ENCODE measurements around the gene ASB7. TPM values are rescaled to one million over a fixed set of nuclear protein-coding genes. Genes with fewer than 3 reads are reported as not detected.

ASB7 gene
- total and polyA plus RNA-seq, 12 donors, result 2.7 to 25.2 (median 11.1) TPM

DNA sequence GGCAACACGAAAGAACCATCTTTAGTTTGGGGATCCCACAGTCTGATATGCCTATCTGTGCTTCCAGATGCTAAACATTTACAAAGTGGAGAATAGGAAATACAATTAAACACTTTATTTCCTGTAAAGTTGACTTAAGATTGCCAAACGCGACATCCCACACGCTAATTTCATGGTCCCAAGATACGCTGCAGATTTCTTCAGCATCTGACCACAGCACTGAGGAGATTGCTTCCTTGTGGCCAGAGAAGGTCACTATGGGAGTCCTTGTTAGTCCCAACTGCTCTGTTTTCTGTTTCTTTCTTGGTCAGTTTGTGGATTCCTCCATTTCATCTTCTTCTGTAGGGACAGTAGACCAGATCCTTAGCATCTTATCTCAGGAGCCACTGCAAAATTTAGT, 43.3 kb downstream of the ASB7 start:
- Histone ChIP-seq H3K4me1 (replicated peaks in 1 of 2) (no peaks in the 10 kb centered on the region), H3K27me3 (no peaks in the 10 kb centered on the region), H3K27ac (no peak overlapping the region), H3K9me3 (replicated peaks in 1 of 3) (no peaks in the 10 kb centered on the region), H3K36me3 (replicated peaks in 1 of 2) (no peaks in the 10 kb centered on the region), H3K4me3 (no peak overlapping the region)
- TF ChIP-seq, protein P1, sequence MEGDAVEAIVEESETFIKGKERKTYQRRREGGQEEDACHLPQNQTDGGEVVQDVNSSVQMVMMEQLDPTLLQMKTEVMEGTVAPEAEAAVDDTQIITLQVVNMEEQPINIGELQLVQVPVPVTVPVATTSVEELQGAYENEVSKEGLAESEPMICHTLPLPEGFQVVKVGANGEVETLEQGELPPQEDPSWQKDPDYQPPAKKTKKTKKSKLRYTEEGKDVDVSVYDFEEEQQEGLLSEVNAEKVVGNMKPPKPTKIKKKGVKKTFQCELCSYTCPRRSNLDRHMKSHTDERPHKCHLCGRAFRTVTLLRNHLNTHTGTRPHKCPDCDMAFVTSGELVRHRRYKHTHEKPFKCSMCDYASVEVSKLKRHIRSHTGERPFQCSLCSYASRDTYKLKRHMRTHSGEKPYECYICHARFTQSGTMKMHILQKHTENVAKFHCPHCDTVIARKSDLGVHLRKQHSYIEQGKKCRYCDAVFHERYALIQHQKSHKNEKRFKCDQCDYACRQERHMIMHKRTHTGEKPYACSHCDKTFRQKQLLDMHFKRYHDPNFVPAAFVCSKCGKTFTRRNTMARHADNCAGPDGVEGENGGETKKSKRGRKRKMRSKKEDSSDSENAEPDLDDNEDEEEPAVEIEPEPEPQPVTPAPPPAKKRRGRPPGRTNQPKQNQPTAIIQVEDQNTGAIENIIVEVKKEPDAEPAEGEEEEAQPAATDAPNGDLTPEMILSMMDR (IDR thresholded peaks at IDR 0.05), result no peak
- no peak for TF ChIP-seq POLR2A (IDR thresholded peaks at IDR 0.05)
- no peak for DNase-seq
- WGBS, 4 donors, result 90 to 97% (median 93%) methylated on average over 5 of the region's 5 CpGs
- intact Hi-C loops (cut with DNase I), result no loop called here

DNA sequence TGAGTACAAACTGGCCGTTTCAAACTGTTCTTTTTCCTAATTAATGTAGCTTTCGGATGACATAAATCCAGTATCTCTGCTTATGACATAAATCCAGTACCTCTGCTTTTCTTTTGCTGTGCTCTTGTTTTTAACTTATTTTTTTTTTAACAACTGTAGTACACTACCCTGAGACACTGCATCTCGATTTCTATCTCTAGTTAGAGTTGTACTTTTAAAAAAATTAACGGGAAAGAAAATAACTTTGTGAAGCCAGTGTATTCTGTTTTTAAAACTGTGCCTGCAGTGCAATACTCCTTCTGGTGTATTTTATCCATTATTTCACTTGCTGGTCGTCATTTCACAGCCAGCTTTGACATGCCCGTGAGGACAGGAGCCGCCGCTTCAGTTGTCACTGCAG, 46.6 kb downstream of the ASB7 start:
- Histone ChIP-seq H3K4me3 (no peak overlapping the region), H3K36me3 (replicated peaks in 1 of 2) (no peaks in the 10 kb centered on the region), H3K9me3 (replicated peaks in 1 of 3) (no peaks in the 10 kb centered on the region), H3K4me1 (replicated peaks in 1 of 2) (peaks cover 0 to 10% of the 10 kb centered on the region in 2 donors), H3K27me3 (no peaks in the 10 kb centered on the region), H3K27ac (no peak overlapping the region)
- TF ChIP-seq, protein P1 (IDR thresholded peaks at IDR 0.05), result no peak
- TF ChIP-seq POLR2A (IDR thresholded peaks at IDR 0.05), result no peak
- WGBS, 4 donors, result 89 to 94% (median 91%) methylated on average over 8 of the region's 8 CpGs
- DNase-seq, result no peak
- intact Hi-C loops (cut with DNase I), result no loop called here

DNA sequence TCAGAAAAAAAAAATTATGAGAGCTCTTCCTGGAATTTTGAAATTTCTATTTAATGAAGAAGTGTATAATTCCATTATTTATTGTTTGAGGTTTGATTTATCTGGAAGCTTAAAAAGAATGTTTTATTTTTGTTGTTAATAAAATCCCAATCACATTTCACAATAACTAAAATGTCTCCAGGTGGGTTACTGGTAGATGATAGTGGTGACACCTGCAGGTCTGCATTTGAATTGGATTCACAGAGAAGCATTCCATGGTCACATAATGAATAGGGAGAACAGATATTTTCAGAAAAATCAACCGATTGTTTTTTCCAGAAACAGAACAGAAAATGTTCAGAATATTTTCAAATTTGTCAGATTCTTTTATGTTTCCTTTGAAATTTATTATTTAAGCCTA, 48.3 kb downstream of the ASB7 start:
- no peak for TF ChIP-seq POLR2A (IDR thresholded peaks at IDR 0.05)
- TF ChIP-seq, protein P1 (IDR thresholded peaks at IDR 0.05), result no peak
- Histone ChIP-seq H3K4me3 (no peak overlapping the region), H3K4me1 (replicated peaks in 1 of 2) (peaks cover 0 to 10% of the 10 kb centered on the region in 2 donors), H3K27me3 (no peaks in the 10 kb centered on the region), H3K9me3 (replicated peaks in 1 of 3) (no peaks in the 10 kb centered on the region), H3K36me3 (replicated peaks in 1 of 2) (no peaks in the 10 kb centered on the region), H3K27ac (no peak overlapping the region)
- WGBS, 4 donors, result 78 to 81% (median 80%) methylated on average over 1 of the region's 1 CpG
- no peak for DNase-seq
- intact Hi-C loops (cut with DNase I), result no loop called here

DNA sequence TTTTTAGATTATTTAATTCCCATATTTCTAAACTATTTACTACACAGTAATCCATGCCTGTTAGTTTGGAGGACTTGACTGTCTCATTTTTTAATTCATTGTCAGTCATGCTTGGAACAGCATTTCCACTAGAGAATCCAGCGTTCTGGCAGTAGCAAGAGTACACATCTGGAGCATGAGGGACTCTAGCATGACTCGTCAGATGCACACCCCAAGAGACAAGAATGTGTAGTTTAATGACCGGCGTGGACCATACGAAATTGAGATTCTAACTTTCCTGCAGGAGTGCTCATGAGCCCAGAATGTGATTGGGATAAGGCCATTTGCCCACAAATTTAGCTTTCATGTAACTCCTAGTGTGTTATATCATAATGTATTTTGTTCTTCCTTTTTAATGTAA, 48.9 kb downstream of the ASB7 start:
- H3K27me3 ChIP-seq, result no peaks in the 10 kb centered on the region
- WGBS, 4 donors, result 89 to 93% (median 90%) methylated on average over 5 of the region's 5 CpGs

More for the DNA sequence above, 48.9 kb downstream of the ASB7 start:
- DNase-seq, result no peak
- Histone ChIP-seq H3K36me3 (replicated peaks in 1 of 2) (no peaks in the 10 kb centered on the region), H3K9me3 (replicated peaks in 1 of 3) (no peaks in the 10 kb centered on the region), H3K4me1 (replicated peaks in 1 of 2) (peaks cover 0 to 10% of the 10 kb centered on the region in 2 donors), H3K4me3 (no peak overlapping the region), H3K27ac (no peak overlapping the region)
- intact Hi-C loops (cut with DNase I), result no loop called here
- TF ChIP-seq POLR2A (IDR thresholded peaks at IDR 0.05), result no peak
- TF ChIP-seq, protein P1 (IDR thresholded peaks at IDR 0.05), result no peak

Data from adrenal gland (tissue), 12 donors.